Trophoblast cell (in vitro differentiated cells and primary cell): Measurements from ENCODE around the gene THSD4.

Experiments used
- DNase-seq, 2 donors: peaks; one replicate each; pipeline ENCODE4 v3.0.0-alpha.2; 2016
- H2AFZ ChIP-seq: 2 replicates; pipeline ENCODE4 v1.6.1; 2013; ENCODE audit warnings: low read length, moderate library complexity, mild to moderate bottlenecking; ENCODE audit not compliant: insufficient read depth, poor library complexity
- H2AK5ac ChIP-seq: 2 replicates; pipeline ENCODE4 v1.6.1; 2013; ENCODE audit warnings: mild to moderate bottlenecking, low read length
- H2BK120ac ChIP-seq: 2 replicates; pipeline ENCODE4 v1.6.1; 2013; ENCODE audit warnings: low read length, mild to moderate bottlenecking, moderate library complexity; ENCODE audit not compliant: insufficient read depth, poor library complexity
- H2BK12ac ChIP-seq: 2 replicates; pipeline ENCODE4 v1.6.1; 2013; ENCODE audit warnings: mild to moderate bottlenecking, low read length, moderate library complexity
- H2BK5ac ChIP-seq: 2 replicates; pipeline ENCODE4 v1.6.1; 2013; ENCODE audit warnings: low read length, low read depth, moderate library complexity, mild to moderate bottlenecking; ENCODE audit not compliant: poor library complexity
- H3K14ac ChIP-seq: 2 replicates; pipeline ENCODE4 v1.6.1; 2013; ENCODE audit warnings: mild to moderate bottlenecking, low read length
- H3K18ac ChIP-seq: 2 replicates; pipeline ENCODE4 v1.6.1; 2013; ENCODE audit warnings: mild to moderate bottlenecking, low read length
- H3K23ac ChIP-seq: 2 replicates; pipeline ENCODE4 v1.6.1; 2013; ENCODE audit warnings: low read length
- H3K27ac ChIP-seq: 2 replicates; pipeline ENCODE4 v1.5.1; 2013; ENCODE audit warnings: low read depth, mild to moderate bottlenecking, inconsistent platforms, low read length, moderate library complexity
- H3K27me3 ChIP-seq: 2 replicates; pipeline ENCODE4 v1.6.1; 2013; ENCODE audit warnings: inconsistent platforms, mild to moderate bottlenecking, low read length, moderate library complexity; ENCODE audit not compliant: insufficient read depth
- H3K36me3 ChIP-seq, 2 experiments: 1 replicate in 1 of 2; 2 replicates in 1 of 2; pipeline ENCODE4 v1.6.1; 2013; ENCODE audit warnings: low read length in 2 of 2, mild to moderate bottlenecking in 2 of 2, moderate library complexity in 1 of 2; ENCODE audit not compliant: insufficient read depth in 2 of 2, control insufficient read depth in 1 of 2
- H3K4ac ChIP-seq: 2 replicates; pipeline ENCODE4 v1.6.1; 2013; ENCODE audit warnings: low read depth, mild to moderate bottlenecking, low read length, moderate library complexity
- H3K4me1 ChIP-seq, 2 experiments: 1 replicate in 1 of 2; 2 replicates in 1 of 2; pipeline ENCODE4 v1.6.1; 2013; ENCODE audit warnings: low read length in 2 of 2, mild to moderate bottlenecking in 2 of 2, moderate library complexity in 1 of 2; ENCODE audit not compliant: insufficient read depth in 2 of 2, control insufficient read depth in 1 of 2
- H3K4me2 ChIP-seq: 2 replicates; pipeline ENCODE4 v1.6.1; 2013; ENCODE audit warnings: inconsistent platforms, mild to moderate bottlenecking, low read length, moderate library complexity
- H3K4me3 ChIP-seq: 2 replicates; pipeline ENCODE4 v1.5.1; 2013; ENCODE audit warnings: mild to moderate bottlenecking, low read depth, low read length, inconsistent platforms
- H3K79me1 ChIP-seq: one replicate; pipeline ENCODE4 v1.6.1; 2013; ENCODE audit warnings: low read length
- H3K79me2 ChIP-seq: 2 replicates; pipeline ENCODE4 v1.6.1; 2013; ENCODE audit warnings: low read length, mild to moderate bottlenecking; ENCODE audit not compliant: control insufficient read depth, insufficient read depth, poor library complexity
- H3K9ac ChIP-seq: 2 replicates; pipeline ENCODE4 v1.6.1; 2013; ENCODE audit warnings: mild to moderate bottlenecking, low read length
- H3K9me3 ChIP-seq: 2 replicates; pipeline ENCODE4 v1.6.1; 2013; ENCODE audit warnings: low read depth, mild to moderate bottlenecking, control low read depth, inconsistent platforms, low read length; ENCODE audit not compliant: insufficient read depth
- H4K12ac ChIP-seq: 2 replicates; pipeline ENCODE4 v1.6.1; 2013; ENCODE audit warnings: low read depth, mild to moderate bottlenecking, low read length, moderate library complexity
- H4K8ac ChIP-seq: 2 replicates; pipeline ENCODE4 v1.6.1; 2013; ENCODE audit warnings: low read depth, mild to moderate bottlenecking, low read length, moderate library complexity
- H4K91ac ChIP-seq: one replicate; pipeline ENCODE4 v1.6.1; 2013; ENCODE audit warnings: low read depth, mild to moderate bottlenecking, low read length, moderate library complexity
- WGBS: extraction: QIAGEN DNeasy Blood & Tissue Kit; methylation state at CpG from one replicate; pipeline ENCODE4 v1.1.7; 2013; ENCODE audit warnings: missing lambda C conversion rate; ENCODE audit not compliant: insufficient read length, insufficient coverage; ENCODE audit errors: extremely low coverage; 5-methylcytosine and 5-hydroxymethylcytosine counted together

The THSD4 gene

GRCh38 chr15:71136793-71137518, 21.7 kb downstream of the THSD4 start:
- no peaks in the 10 kb centered on the region for H3K79me2 ChIP-seq

GRCh38 chr15:71138473-71138872, 23.2 kb downstream of the THSD4 start:
- no peaks in the 10 kb centered on the region for H3K27me3 ChIP-seq
- H3K23ac ChIP-seq: no peak overlapping the region
- H3K4ac ChIP-seq: no peak overlapping the region
- H3K4me2 ChIP-seq: no peak overlapping the region
- no peak overlapping the region for H2AFZ ChIP-seq
- H4K12ac ChIP-seq: no peak overlapping the region
- H2BK12ac ChIP-seq: no peak overlapping the region
- H2BK120ac ChIP-seq: no peak overlapping the region
- H3K9ac ChIP-seq: no peak overlapping the region
- no peaks in the 10 kb centered on the region for H3K36me3 ChIP-seq
- H3K18ac ChIP-seq: no peak overlapping the region
- no peak overlapping the region for H2BK5ac ChIP-seq
- no peak overlapping the region for H3K4me3 ChIP-seq
- H3K79me1 ChIP-seq: no peaks in the 10 kb centered on the region
- no peaks in the 10 kb centered on the region for H3K79me2 ChIP-seq
- no peak overlapping the region for H3K14ac ChIP-seq
- no peak overlapping the region for H4K91ac ChIP-seq
- no peak overlapping the region for H4K8ac ChIP-seq
- no CpG with 5 or more reads among the region's 2 CpGs for WGBS
- peaks cover 4 to 7% of the 10 kb centered on the region in 2 experiments for H3K4me1 ChIP-seq
- DNase-seq: no peak
- H3K27ac ChIP-seq: no peak overlapping the region
- H3K9me3 ChIP-seq: peaks cover 2% of the 10 kb centered on the region
- H2AK5ac ChIP-seq: no peak overlapping the region

More at GRCh38 chr15:71136793-71137518, 21.7 kb downstream of the THSD4 start:
- Histone ChIP-seq H4K12ac (no peak overlapping the region), H2BK120ac (no peak overlapping the region), H2AK5ac (no peak overlapping the region), H4K8ac (no peak overlapping the region), H3K14ac (no peak overlapping the region), H3K23ac (no peak overlapping the region), H3K79me1 (no peaks in the 10 kb centered on the region), H2AFZ (no peak overlapping the region), H2BK12ac (no peak overlapping the region), H3K18ac (no peak overlapping the region), H3K4me2 (no peak overlapping the region), H3K9me3 (peaks cover 2% of the 10 kb centered on the region), H3K4me3 (no peak overlapping the region), H3K36me3 (no peaks in the 10 kb centered on the region), H3K9ac (no peak overlapping the region), H2BK5ac (no peak overlapping the region), H3K4me1 (peaks cover 4 to 7% of the 10 kb centered on the region in 2 experiments), H3K27ac (no peak overlapping the region), H3K4ac (no peak overlapping the region), H4K91ac (no peak overlapping the region), H3K27me3 (no peaks in the 10 kb centered on the region)
- DNase-seq: no peak
- no CpG with 5 or more reads among the region's 11 CpGs for WGBS

- H3K4me1 ChIP-seq: peaks cover 4 to 7% of the 10 kb centered on the region in 2 experiments
- no peaks in the 10 kb centered on the region for H3K79me2 ChIP-seq
- no CpG with 5 or more reads among the region's 1 CpG for WGBS
- peaks cover 2% of the 10 kb centered on the region for H3K9me3 ChIP-seq
- H3K27ac ChIP-seq: no peak overlapping the region
- no peak overlapping the region for H2BK12ac ChIP-seq
- H3K27me3 ChIP-seq: no peaks in the 10 kb centered on the region
- no peak overlapping the region for H3K18ac ChIP-seq
- H3K23ac ChIP-seq: no peak overlapping the region
- no peak overlapping the region for H3K9ac ChIP-seq
- no peak overlapping the region for H2AK5ac ChIP-seq
- H3K14ac ChIP-seq: no peak overlapping the region
- no peaks in the 10 kb centered on the region for H3K36me3 ChIP-seq
- H4K8ac ChIP-seq: no peak overlapping the region
- no peak overlapping the region for H4K12ac ChIP-seq
- no peak overlapping the region for H2BK5ac ChIP-seq
- H2BK120ac ChIP-seq: no peak overlapping the region
- no peak overlapping the region for H4K91ac ChIP-seq
- DNase-seq: no peak
- no peak overlapping the region for H3K4ac ChIP-seq
- no peak overlapping the region for H3K4me3 ChIP-seq
- no peak overlapping the region for H3K4me2 ChIP-seq
- no peak overlapping the region for H2AFZ ChIP-seq
- H3K79me1 ChIP-seq: no peaks in the 10 kb centered on the region
These were observed 24.0 kb downstream of the THSD4 start for GRCh38 chr15:71139241-71139640.

GRCh38 chr15:71141572-71141971, 26.3 kb downstream of the THSD4 start:
- no peaks in the 10 kb centered on the region for H3K27me3 ChIP-seq
- no peak overlapping the region for H3K4me3 ChIP-seq
- no peak overlapping the region for H2BK12ac ChIP-seq
- no CpG with 5 or more reads among the region's 5 CpGs for WGBS
- no peak overlapping the region for H3K4me2 ChIP-seq
- no peaks in the 10 kb centered on the region for H3K79me1 ChIP-seq
- no peak overlapping the region for H2BK5ac ChIP-seq
- H4K91ac ChIP-seq: no peak overlapping the region
- DNase-seq: no peak
- no peak overlapping the region for H4K8ac ChIP-seq
- H3K9me3 ChIP-seq: peaks cover 2% of the 10 kb centered on the region
- no peak overlapping the region for H2AFZ ChIP-seq
- H3K4ac ChIP-seq: no peak overlapping the region
- H3K9ac ChIP-seq: no peak overlapping the region
- no peak overlapping the region for H3K18ac ChIP-seq
- no peaks in the 10 kb centered on the region for H3K79me2 ChIP-seq
- H3K4me1 ChIP-seq: peaks cover 2 to 3% of the 10 kb centered on the region in 2 experiments
- H3K27ac ChIP-seq: no peak overlapping the region
- no peak overlapping the region for H2BK120ac ChIP-seq
- H3K14ac ChIP-seq: no peak overlapping the region
- H3K36me3 ChIP-seq: no peaks in the 10 kb centered on the region
- H2AK5ac ChIP-seq: no peak overlapping the region
- no peak overlapping the region for H4K12ac ChIP-seq
- no peak overlapping the region for H3K23ac ChIP-seq
